ENCODE results near the gene RBCK1.

GRCh38 chr20:396619-397431, 11.3 kb upstream of the RBCK1 start:
- TF ChIP-seq CTCF (conservative IDR thresholded peaks at IDR 0.05; ENCODE audit: low read depth, low read length) (no peak), EZH2 (IDR thresholded peaks at IDR 0.05; ENCODE audit: low read length, unreplicated experiment) (no peak)
